Activated B cell treated with CpG ODN at 0.5 μM for 24 hours (primary cell): ENCODE results near the gene PLEKHM3. TPM values are rescaled to one million over a fixed set of nuclear protein-coding genes. Genes with fewer than 3 reads are reported as not detected.

Experiments used
- ATAC-seq: fragments of 200-7000 bp; cut with Tn5 transposase; one replicate; pipeline ENCODE4 v1.10.0; 2021; ENCODE audit warnings: low read depth, mild to moderate bottlenecking, moderate library complexity
- CTCF ChIA-PET: fragments of 350-600 bp; sonication (Branson Sonifier 250); formaldehyde crosslinking; loops from one replicate; lab custom pipeline; 2021; ENCODE audit warnings: antibody characterized with exemption; lab: Charles Lee
- POLR2A ChIA-PET: fragments of 350-600 bp; sonication (Branson Sonifier 250); formaldehyde crosslinking; loops from one replicate; lab custom pipeline; 2021; ENCODE audit warnings: antibody characterized with exemption; lab: Charles Lee
- DNase-seq: peaks from one replicate; pipeline ENCODE4 v3.0.0; 2022
- H3K27ac Mint-ChIP-seq: one replicate; pipeline ENCODE4 v1.8.0; 2020; ENCODE audit warnings: mixed read lengths
- H3K27me3 Mint-ChIP-seq: one replicate; pipeline ENCODE4 v1.8.0; 2021; ENCODE audit warnings: mixed read lengths
- H3K36me3 Mint-ChIP-seq: one replicate; pipeline ENCODE4 v1.8.0; 2021; ENCODE audit warnings: low read depth, mixed read lengths
- H3K4me1 Mint-ChIP-seq: one replicate; pipeline ENCODE4 v1.8.0; 2021; ENCODE audit warnings: mixed read lengths
- H3K4me3 Mint-ChIP-seq: one replicate; pipeline ENCODE4 v1.8.0; 2020; ENCODE audit warnings: mild to moderate bottlenecking, mixed read lengths
- H3K9me3 Mint-ChIP-seq: one replicate; pipeline ENCODE4 v1.8.0; 2020; ENCODE audit warnings: mixed read lengths
- CTCF ChIP-seq: fragments of 200-600 bp; IDR thresholded peaks from one replicate; pipeline ENCODE4 v1.8.0; 2022; ENCODE audit warnings: antibody characterized with exemption, mild to moderate bottlenecking
- intact Hi-C: fragments of 100-400 bp; cut with micrococcal nuclease; formaldehyde crosslinking; loops from one replicate; pipeline ENCODE4 v1.15.1; 2024
- total RNA-seq: library from RNA; stranded (reverse); gene quantifications from 2 replicates; pipeline ENCODE4 v1.2.3, GENCODE V29; 2022

The PLEKHM3 gene
- total RNA-seq, 1 donor from 2014 or later, result 12.0 TPM

- no peak for ATAC-seq
- H3K4me1 Mint-ChIP-seq, result no peaks in the 10 kb centered on the region
- DNase-seq, result no peak
- no peaks in the 10 kb centered on the region for H3K9me3 Mint-ChIP-seq
- intact Hi-C loops, result no loop called here
- TF ChIP-seq CTCF, result no peak
- no peaks in the 10 kb centered on the region for H3K36me3 Mint-ChIP-seq
- H3K27ac Mint-ChIP-seq, result no peak overlapping the region
- ChIA-PET POLR2A (interaction anchor here (0.6 kb wide), 1 partner anchor 36 kb away, joined by 4 read pairs; no protein-coding TSS in a partner anchor), CTCF (no interaction called here)
- peaks cover 2% of the 10 kb centered on the region for H3K27me3 Mint-ChIP-seq
- H3K4me3 Mint-ChIP-seq, result no peak overlapping the region
Observed at GRCh38 chr2:207778298-207778882, 246.9 kb downstream of the PLEKHM3 start.

GRCh38 chr2:207777124-207777523 is 248.2 kb downstream of the PLEKHM3 start:
- ChIA-PET CTCF (no interaction called here), POLR2A (no interaction called here)
- no peak for ATAC-seq
- TF ChIP-seq CTCF, result no peak
- no peak overlapping the region for H3K4me3 Mint-ChIP-seq
- H3K27ac Mint-ChIP-seq, result no peak overlapping the region
- no peaks in the 10 kb centered on the region for H3K9me3 Mint-ChIP-seq
- DNase-seq, result no peak
- H3K4me1 Mint-ChIP-seq, result no peaks in the 10 kb centered on the region
- no peaks in the 10 kb centered on the region for H3K36me3 Mint-ChIP-seq
- peaks cover 2% of the 10 kb centered on the region for H3K27me3 Mint-ChIP-seq
- intact Hi-C loops, result no loop called here

DNA sequence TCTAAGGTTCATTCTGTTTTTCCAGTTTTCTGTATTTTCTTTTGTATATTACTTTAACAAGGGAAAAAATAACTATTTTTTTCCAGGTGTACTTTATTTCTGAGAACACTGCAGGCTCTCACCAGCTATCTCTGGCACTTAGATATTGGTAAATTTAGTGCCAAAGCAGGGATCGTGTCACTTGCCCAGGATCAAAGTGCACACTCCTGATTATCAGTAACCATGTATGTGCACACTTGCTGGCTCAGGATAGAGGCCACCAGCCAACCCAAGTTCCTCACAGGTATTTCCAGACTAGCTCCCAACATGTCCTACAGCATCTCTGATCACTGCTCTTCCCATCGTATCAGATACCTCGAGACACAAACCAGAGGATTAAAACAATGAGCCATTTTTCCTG is 249.9 kb downstream of the PLEKHM3 start:
- ChIA-PET POLR2A (no interaction called here), CTCF (no interaction called here)
- TF ChIP-seq CTCF, result no peak

GRCh38 chr2:207772844-207773205 is 252.5 kb downstream of the PLEKHM3 start:
- H3K9me3 Mint-ChIP-seq, result no peaks in the 10 kb centered on the region
- no peak overlapping the region for H3K27ac Mint-ChIP-seq
- H3K4me3 Mint-ChIP-seq, result no peak overlapping the region
- ATAC-seq (no peak), DNase-seq (no peak)
- ChIA-PET POLR2A (no interaction called here), CTCF (no interaction called here)
- intact Hi-C loops, result no loop called here
- peaks cover 19% of the 10 kb centered on the region for H3K4me1 Mint-ChIP-seq
- TF ChIP-seq CTCF, result no peak
- H3K36me3 Mint-ChIP-seq, result no peaks in the 10 kb centered on the region
- H3K27me3 Mint-ChIP-seq, result peaks cover 2% of the 10 kb centered on the region

More for the DNA sequence above, 249.9 kb downstream of the PLEKHM3 start:
- H3K36me3 Mint-ChIP-seq, result no peaks in the 10 kb centered on the region
- H3K27ac Mint-ChIP-seq, result no peak overlapping the region
- ATAC-seq, result no peak
- H3K9me3 Mint-ChIP-seq, result no peaks in the 10 kb centered on the region
- DNase-seq, result no peak
- no peaks in the 10 kb centered on the region for H3K27me3 Mint-ChIP-seq
- peaks cover 5% of the 10 kb centered on the region for H3K4me1 Mint-ChIP-seq
- intact Hi-C loops, result no loop called here
- no peak overlapping the region for H3K4me3 Mint-ChIP-seq

DNA sequence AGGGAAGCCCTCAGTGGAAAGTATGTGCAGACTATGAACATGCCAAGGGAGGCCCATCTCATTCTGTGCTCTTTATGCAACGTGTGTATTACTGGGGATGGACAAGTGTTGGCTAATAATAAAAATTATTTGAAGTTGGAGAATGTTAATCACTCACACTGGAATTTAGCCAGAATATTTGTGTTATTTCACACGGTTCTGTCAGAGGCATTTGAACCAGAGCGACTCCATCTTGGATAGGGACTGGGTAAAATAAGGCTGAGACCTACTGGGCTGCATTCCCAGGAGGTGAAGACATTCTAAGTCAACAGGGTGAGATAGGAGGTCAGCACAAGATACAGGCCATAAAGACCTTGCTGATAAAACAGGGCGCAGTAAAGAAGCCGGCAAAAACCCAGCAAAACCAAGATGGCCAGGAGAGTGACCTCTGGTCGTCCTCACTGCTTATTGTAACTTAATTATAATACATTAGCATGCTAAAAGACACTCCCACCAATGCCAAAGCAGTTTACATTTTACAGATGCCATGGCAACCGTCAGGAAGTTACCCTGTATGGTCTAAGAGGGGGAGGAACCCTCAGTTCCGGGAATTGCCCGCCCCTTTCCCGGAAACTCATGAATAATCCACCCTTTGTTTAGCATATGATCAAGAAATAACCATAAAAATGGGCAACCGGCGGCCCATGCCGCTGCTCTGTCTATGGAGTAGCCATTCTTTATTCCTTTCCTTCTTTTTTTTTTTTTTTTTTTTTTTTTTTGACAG is 253.1 kb downstream of the PLEKHM3 start:
- TF ChIP-seq CTCF, result no peak
- Mint-ChIP-seq H3K9me3 (no peaks in the 10 kb centered on the region), H3K4me3 (no peak overlapping the region), H3K4me1 (peaks cover 25% of the 10 kb centered on the region), H3K36me3 (no peaks in the 10 kb centered on the region), H3K27ac (no peak overlapping the region), H3K27me3 (peaks cover 2% of the 10 kb centered on the region)
- ChIA-PET POLR2A (no interaction called here), CTCF (no interaction called here)
- no peak for DNase-seq
- intact Hi-C loops, result no loop called here
- ATAC-seq, result no peak
